Putamen (tissue), 1 donor: ENCODE data around the gene HTRA3.
"Not testable (repeated sequence)": the region's sequence is repeated elsewhere in the genome, so short reads cannot be mapped to it uniquely, and the experiment has no call there.

Experiments used
- DNase-seq: peaks from one replicate; pipeline ENCODE4 v3.0.0-alpha.2; 2016; ENCODE audit warnings: low spot score

Gene HTRA3

GRCh38 chr4:8328456-8328855 lies 58.9 kb downstream of the HTRA3 start:
- DNase-seq = no peak

DNA sequence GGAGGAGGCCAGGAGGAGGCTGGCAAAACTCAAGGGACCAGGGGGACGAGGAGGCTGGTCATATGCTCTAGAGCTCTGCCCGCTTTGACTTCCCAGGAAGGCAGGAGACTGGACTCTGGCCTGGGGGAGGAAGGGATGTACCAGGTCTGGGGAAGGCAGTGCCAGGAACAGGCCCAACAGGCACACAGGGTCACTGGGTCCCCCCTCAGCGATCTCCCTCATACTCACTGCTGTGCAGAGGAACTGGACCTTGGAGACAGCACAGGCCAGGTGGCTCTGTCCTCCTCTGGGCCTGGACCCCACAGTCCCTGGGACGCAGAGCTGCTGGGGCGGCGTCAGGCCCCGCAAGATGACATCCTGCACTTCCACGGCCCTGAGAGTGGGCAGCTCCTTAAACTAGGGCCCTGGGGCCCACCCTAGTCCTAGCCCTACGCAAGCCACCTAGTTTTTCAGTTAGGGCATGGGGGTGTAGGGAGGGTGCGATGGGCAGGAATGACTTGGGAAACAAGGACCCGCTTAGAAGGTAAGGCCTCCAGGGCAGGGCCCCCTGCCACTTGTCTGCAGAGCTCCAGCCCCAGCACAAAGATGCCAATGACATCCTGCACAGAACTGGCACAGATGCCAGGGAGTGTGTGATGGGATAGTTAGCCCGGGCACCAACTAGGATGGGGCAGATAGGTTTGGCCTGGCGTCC lies 59.5 kb downstream of the HTRA3 start:
- DNase-seq = no peak

DNA sequence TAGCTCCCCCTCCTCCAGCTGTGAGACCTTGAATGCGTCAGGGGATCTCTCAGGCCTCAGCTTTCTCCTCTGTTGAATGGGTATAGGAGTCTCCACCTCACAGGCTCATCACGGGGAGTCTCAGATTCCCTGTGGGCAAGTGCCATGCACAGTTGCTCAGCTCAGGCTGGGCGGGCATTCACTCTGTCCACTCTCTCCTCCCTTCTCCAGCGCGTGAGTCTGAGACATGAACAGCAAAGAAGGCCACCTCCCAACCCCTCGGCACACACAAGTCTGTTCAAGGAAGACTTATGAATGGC lies 60.0 kb downstream of the HTRA3 start:
- DNase-seq = no peak

GRCh38 chr4:8329859-8330761 lies 60.6 kb downstream of the HTRA3 start:
- DNase-seq = no peak

GRCh38 chr4:8330821-8331574 lies 61.4 kb downstream of the HTRA3 start:
- peak; percentile 17 for DNase-seq

GRCh38 chr4:8331575-8331955 lies 62.0 kb downstream of the HTRA3 start:
- no peak for DNase-seq

DNA sequence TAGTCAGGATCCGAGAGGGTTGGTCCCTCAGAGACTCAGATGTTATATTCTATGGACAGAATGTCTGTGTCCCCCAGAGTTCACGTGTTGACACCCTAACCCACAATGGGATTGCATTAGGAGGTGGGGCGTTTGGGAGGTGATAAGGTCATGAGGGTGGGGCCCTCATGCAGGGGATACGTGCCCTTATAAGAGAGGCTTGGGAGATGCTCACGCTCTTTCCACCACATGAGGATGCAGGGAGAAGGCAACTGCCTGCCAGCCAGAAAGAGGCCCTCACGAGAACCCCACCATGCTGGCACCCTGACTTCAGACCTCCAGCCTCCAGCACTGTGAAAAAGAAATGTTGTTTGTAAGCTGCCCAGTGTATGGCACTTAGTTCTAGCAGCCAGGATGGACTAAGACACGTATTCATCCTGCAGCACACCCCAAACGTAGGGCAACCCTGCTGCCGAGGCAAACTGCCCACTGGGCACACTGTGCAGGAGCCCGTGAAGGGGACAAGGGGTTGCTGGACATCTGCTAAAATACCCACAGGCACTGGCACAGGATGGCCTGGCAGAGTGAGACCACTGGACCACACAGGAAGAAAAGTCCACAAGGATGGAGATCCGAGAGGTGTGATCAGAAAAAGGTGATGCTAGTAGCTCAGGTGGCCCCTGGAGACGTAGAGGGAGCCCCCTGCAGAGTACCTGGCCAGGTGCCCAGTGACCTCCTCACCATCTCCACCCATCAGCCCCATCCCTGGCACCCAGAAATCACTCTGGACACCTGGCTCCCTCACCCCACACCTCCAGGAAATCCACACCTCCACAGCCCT lies 62.7 kb downstream of the HTRA3 start:
- DNase-seq = no peak

DNA sequence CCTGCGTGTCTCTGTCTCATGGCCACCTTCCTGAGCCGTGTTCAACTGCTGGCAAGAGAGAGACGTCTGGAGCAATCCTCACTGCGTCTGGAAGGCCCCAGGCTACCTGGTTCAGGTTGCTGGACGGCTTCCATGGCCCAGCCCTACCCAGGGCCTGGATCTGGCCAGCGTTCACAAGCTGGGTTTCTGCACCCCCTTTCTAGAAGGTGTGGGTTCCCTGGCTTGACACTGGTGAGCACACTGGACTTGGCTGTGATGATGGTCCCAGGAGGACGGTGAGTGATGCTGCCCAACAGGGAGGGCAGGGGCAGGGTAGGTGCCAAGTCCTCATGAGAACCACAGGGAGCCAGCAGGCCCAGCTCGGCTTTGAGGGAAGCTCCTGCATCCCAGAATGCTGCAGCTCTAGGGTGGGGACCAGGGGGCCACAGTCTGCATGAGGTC lies 63.4 kb downstream of the HTRA3 start:
- DNase-seq = no peak

DNA sequence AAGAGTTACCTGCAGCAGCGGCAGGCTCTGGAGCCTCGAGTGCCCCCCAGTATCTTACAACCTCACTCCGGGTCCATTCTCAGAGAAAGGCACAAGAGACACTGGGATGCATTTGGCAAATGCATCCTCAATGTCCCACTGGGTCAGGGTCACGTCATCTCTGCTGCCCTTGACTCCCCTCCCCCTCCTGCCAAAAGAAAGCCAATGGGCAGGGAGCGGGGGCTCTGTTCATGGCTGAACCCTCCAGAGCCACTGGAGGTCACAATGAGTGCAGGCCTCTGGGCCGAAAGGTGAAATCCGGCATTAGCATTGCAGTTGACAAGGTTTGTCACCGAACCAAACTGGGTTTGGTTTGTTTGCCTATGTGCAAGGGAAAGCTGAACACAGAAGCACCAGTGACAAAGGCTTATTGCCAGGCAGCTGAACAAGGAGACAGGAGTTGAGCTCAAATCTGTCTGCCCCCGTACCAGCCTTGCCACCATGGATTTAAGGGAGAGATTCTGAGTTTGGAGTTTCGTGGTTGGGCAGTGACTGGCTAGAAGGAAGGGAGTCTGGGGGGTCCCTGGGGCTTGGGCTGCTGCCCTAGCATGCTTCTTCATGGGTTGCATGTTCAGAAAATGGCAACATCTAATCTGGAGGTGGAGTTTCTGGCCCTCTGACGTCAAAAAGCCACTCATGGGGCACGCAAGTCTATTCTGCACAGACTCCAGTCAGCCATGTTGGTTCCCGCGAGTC lies 64.3 kb downstream of the HTRA3 start:
- DNase-seq = no peak

GRCh38 chr4:8334786-8335460 lies 65.4 kb downstream of the HTRA3 start:
- no peak for DNase-seq

DNA sequence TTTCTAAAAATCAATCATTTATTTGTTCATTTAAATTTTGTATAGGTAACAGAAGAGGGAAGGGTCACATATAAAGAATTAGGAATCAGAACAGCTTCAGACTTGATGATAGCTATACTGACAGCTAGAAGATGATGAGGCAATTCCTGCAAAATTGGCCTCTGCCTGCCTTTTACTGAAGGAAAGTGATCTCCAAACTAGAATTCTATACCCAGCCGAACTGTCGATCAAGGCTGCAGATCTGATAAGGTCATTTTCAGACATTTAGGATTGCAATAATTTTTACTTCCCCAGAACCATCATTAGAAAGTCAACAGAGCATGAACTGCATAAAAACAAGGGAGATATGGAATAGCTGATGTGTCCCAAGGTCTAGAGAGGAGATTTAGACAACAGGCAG lies 66.3 kb downstream of the HTRA3 start:
- DNase-seq = no peak

DNA sequence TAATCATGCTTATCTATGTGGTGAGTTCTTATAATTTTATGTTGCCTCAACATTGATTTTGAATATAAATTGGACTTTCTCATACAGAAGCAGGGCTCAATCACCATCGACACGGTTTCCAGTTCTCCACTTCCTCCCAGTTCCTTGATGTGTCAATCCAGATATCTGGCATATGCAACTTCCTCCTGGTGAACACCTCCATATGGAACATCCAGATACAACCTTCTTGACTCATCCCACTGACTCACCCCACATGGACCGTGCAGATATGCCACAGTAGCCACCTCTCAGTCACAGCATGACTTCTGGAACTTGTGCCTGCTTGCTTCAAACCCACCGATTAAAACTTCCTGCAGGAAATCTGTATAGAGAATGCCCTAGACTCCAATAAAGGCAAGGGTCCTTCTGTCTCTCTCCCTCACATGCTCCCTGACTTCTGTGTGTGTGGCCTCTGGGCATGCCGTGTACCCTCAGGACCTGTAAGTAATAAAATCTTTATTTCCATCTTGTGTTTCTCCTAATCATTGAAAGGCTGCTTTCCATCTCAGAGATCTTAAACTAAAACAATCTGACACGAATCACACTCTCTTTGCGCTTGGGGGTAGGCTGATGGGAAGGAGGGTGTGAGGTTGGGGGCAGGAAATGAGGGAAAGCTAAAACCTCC lies 67.0 kb downstream of the HTRA3 start:
- no peak for DNase-seq

GRCh38 chr4:8338351-8338961 lies 68.9 kb downstream of the HTRA3 start:
- DNase-seq = no peak

- peak; percentile 78 for DNase-seq
Measured at GRCh38 chr4:8340781-8341241, 71.3 kb downstream of the HTRA3 start.

- not testable (repeated sequence) for DNase-seq
Measured at GRCh38 chr4:8341281-8341680, 71.7 kb downstream of the HTRA3 start.

DNA sequence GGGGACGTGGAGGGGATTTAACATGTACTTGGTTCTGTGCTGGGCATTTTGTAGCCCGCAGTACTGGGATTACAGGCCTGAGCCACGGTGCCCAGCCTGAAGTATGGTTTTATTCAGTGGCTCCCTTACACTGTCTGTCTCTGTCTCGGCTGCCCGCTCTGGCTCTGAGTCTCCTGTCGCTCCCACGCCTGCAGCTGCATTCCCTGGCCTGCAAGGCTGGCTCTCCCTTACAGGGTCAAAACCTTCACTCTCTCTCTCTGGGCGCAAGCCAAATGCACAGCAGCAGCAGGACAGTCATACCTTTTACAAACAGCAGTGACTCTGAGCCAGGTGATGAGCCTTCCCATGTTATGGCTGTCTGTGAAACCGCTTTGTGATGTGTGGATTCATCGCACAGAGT lies 72.1 kb downstream of the HTRA3 start:
- peak; percentile 21 for DNase-seq

DNA sequence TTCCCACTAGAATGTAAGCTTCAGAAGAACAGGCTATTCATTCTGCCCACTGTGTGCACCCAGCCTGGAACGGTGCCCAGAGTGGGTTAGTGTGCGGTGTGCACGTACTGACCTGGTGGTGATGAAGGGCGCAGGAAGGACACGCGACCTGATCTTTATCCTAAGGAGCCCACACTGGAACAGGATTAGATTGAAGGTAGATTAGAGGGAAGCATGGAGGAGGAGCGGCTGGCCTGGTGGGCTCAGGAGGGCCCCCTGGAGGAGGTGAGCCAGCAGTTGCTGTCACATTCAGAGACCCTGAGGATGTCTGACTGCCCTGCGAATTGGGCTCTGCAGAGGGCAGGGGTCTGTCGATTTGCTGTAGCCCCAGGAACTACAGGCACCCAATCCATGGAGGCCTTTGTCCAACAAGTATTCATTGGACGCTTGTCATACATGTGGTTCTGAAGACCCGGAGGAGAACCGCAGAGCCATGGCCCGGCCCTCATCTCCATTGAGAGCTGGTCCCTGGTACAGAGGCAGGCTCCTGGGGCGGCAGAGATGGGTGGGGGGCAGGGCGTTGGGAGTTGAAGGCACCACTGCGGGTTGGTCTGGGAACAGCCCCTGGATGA lies 73.2 kb downstream of the HTRA3 start:
- DNase-seq = no peak

DNA sequence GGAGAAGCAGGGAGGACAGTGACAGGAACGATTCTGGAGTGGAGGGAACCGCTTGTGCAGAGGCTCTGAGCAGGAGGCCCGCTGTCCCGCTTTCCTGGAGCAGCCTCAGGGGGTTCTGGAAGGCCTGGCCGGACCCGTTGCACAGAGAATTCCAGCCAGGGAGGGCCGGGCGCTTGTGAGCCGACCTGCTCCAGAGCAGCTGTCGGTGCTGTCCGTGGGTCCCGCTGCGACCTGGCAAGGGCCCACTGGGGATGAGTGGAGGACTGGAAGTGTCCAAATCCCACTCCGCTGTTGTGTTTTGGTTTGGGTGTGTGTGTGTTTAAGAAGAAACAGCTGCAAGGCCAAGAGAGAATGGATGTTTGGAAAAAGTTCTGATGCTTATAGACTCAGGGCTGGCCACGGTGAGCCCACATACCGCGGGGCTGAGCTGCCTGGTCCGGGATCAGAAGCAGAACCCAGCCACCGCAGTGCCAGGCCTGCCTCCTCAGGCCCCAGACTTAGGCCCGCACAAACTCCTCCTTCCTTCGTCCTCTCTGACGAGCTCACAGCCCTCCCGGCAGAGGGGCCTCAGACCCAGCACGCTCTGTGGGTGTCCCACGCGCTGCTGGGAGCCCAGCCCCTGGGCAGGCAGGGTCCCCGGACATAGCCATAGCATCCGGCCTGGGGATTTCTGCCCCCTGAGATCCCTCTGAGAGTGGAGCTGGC lies 73.9 kb downstream of the HTRA3 start:
- DNase-seq = no peak

DNA sequence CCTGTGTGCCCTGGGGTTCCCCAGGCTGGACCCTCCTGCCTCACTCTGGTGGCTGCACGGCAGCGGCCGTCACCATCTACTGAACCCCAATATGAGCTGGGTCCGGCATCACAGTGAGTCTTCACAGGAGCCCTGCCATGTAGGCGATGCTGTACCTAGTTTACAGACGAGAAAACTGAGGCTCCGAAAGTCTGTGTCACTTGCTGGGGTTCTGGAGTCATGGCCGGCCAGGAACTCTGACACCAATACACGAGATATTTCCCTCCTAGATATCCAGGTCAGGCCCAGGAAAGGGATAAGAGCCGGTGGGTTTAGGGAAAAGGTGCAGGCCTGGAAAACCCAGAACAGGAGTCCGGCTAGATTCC lies 74.4 kb downstream of the HTRA3 start:
- no peak for DNase-seq
